Measurements from ENCODE around the gene VCL. TPM values are rescaled to one million over a fixed set of nuclear protein-coding genes. Genes with fewer than 3 reads are reported as not detected.
A peak's percentile ranks its signal among the peaks of the same experiment; 100 is the strongest.

VCL gene
- total RNA-seq, 1 experiment from 2014 or later, result 495 TPM

- Histone ChIP-seq H3K36me3 (ENCODE audit: control insufficient read depth, insufficient read depth, low read length) (peaks cover 7% of the 10 kb centered on the region), H3K4me1 (ENCODE audit: control insufficient read depth, insufficient read depth, low read length) (peaks cover 38% of the 10 kb centered on the region), H3K9me3 (ENCODE audit: control insufficient read depth, insufficient read depth, low read depth, low read length) (no peaks in the 10 kb centered on the region), H3K27ac (ENCODE audit: low read length) (peak overlapping the region; percentile 98), H3K4me3 (ENCODE audit: low read depth in 2 of 2, low read length in 2 of 2) (peak overlapping the region; percentile 69 to 76), H3K27me3 (ENCODE audit: control insufficient read depth, insufficient read depth, low read length) (no peaks in the 10 kb centered on the region)
- no peak for TF ChIP-seq REST (IDR thresholded peaks at IDR 0.05; ENCODE audit: insufficient read depth in 1 of 2, low read depth in 2 of 2, low read length in 1 of 2)
- no peak for TF ChIP-seq CTCF (IDR thresholded peaks at IDR 0.05)
- no peak for TF ChIP-seq POLR2AphosphoS5 (IDR thresholded peaks at IDR 0.05; ENCODE audit: low read depth, low read length)
- no peak; the same call in 1 of the 2 replicates for TF ChIP-seq TCF7L2 (IDR thresholded peaks at IDR 0.05; ENCODE audit: low read depth, low read length)
- TF ChIP-seq SIN3A (IDR thresholded peaks at IDR 0.05; ENCODE audit: borderline replicate concordance, insufficient read depth, low read depth, low read length), result no peak
- ATAC-seq (peak; percentile 55), DNase-seq (ENCODE audit: low read depth, low spot score) (peak; percentile 88)
- POLR2A ChIA-PET, result interaction anchor here (0.9 to 1.0 kb wide), 2 partner anchors 29 to 31 kb away, joined by 4 to 6 read pairs; no protein-coding TSS in a partner anchor
- in situ Hi-C loops (cut with HindIII; ENCODE audit: low pct_unique_long_range_greater_than_20kb, low sequenced_read_pairs) (no loop called here), intact Hi-C loops (cut with micrococcal nuclease; ENCODE audit: unreplicated experiment) (no loop called here)
- no TSS peak for BruUV-seq (replicated peaks)
- CTCF ChIA-PET, result no interaction called here
Observed at GRCh38 chr10:73997461-73997786, 492 bp upstream of the VCL start.

DNA sequence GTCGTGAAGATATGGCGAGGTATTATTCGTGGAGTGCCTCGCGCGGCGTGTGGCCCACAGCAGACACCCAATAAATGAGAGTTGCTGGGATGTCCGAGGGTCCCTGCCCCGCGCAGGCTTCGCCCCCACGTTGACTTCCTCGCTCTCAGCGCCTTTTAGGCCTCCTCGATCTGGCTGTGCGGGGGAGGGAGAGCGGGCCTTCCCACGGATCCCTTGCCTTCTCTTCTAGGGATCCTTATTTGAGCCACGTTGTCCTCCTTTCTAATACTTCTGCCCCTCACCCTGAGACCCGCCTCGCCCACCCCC, 660 bp downstream of the VCL start:
- ATAC-seq, result peak; percentile 2
- Histone ChIP-seq H3K9me3 (ENCODE audit: control insufficient read depth, insufficient read depth, low read depth, low read length) (no peaks in the 10 kb centered on the region), H3K36me3 (ENCODE audit: control insufficient read depth, insufficient read depth, low read length) (peaks cover 7% of the 10 kb centered on the region), H3K4me3 (ENCODE audit: low read depth in 2 of 2, low read length in 2 of 2) (peak overlapping the region; percentile 69 to 95), H3K27ac (ENCODE audit: low read length) (peak overlapping the region; percentile 93), H3K4me1 (ENCODE audit: control insufficient read depth, insufficient read depth, low read length) (peaks cover 44% of the 10 kb centered on the region), H3K27me3 (ENCODE audit: control insufficient read depth, insufficient read depth, low read length) (no peaks in the 10 kb centered on the region)
- ChIA-PET POLR2A (interaction anchor here (2.4 kb wide), 1 partner anchor 32 kb away, joined by 13 read pairs; no protein-coding TSS in a partner anchor), CTCF (interaction anchor here (0.6 kb wide), 1 partner anchor 37 kb away, joined by 3 read pairs; no protein-coding TSS in a partner anchor)
- intact Hi-C loops (cut with micrococcal nuclease; ENCODE audit: unreplicated experiment) (no loop called here), in situ Hi-C loops (cut with HindIII; ENCODE audit: low pct_unique_long_range_greater_than_20kb, low sequenced_read_pairs) (no loop called here)
- DNase-seq (ENCODE audit: low read depth, low spot score), result no peak
- TF ChIP-seq SIN3A (IDR thresholded peaks at IDR 0.05; ENCODE audit: borderline replicate concordance, insufficient read depth, low read depth, low read length) (0 out of 2 replicates have a peak, but pooled peaks have one; percentile 58), CTCF (IDR thresholded peaks at IDR 0.05) (no peak), TCF7L2 (IDR thresholded peaks at IDR 0.05; ENCODE audit: low read depth, low read length) (no peak)
- no TSS peak for BruUV-seq (replicated peaks)

All from Panc1 (cell line).